AG04449 (cell line): ENCODE measurements around the gene MRPL21.
A peak's percentile ranks its signal among the peaks of the same experiment; 100 is the strongest.

Experiments used
- CTCF ChIA-PET: fragments of 350-600 bp; formaldehyde crosslinking; extraction: SDS; loops from one replicate; lab custom pipeline; 2021; ENCODE audit warnings: antibody characterized with exemption; lab: Yijun Ruan, JAX
- POLR2A ChIA-PET: fragments of 400-600, 350-600 bp; formaldehyde crosslinking; extraction: SDS; loops from one replicate; lab custom pipeline; 2020; ENCODE audit warnings: antibody characterized with exemption, inconsistent platforms; lab: Yijun Ruan, JAX
- DNase-seq: peaks from one replicate; pipeline ENCODE4 v3.0.0-alpha.2; 2010; ENCODE audit warnings: low read depth, low spot score
- H3K4me3 ChIP-seq: 2 replicates; pipeline ENCODE4 v1.5.1; 2011; ENCODE audit warnings: low read depth, mild to moderate bottlenecking, control low read depth, low read length
- TF ChIP-seq, protein P1 (sequence below): IDR thresholded peaks from one replicate; pipeline ENCODE4 v1.5.1; 2011; ENCODE audit warnings: mild to moderate bottlenecking, moderate library complexity, low read length, control low read depth, inconsistent platforms; ENCODE audit not compliant: insufficient read depth; ENCODE audit errors: missing control alignments

Gene MRPL21

GRCh38 chr11:68903288-68904247, at the start of gene MRPL21, which contains the start of gene IGHMBP2:
Gene MRPL21 (minus strand): TSS chr11:68903832. CDS start chr11:68903810, 22 bp downstream.
Gene IGHMBP2 (plus strand): TSS chr11:68903891. CDS start chr11:68903953, 62 bp downstream.
- TF ChIP-seq, protein P1, sequence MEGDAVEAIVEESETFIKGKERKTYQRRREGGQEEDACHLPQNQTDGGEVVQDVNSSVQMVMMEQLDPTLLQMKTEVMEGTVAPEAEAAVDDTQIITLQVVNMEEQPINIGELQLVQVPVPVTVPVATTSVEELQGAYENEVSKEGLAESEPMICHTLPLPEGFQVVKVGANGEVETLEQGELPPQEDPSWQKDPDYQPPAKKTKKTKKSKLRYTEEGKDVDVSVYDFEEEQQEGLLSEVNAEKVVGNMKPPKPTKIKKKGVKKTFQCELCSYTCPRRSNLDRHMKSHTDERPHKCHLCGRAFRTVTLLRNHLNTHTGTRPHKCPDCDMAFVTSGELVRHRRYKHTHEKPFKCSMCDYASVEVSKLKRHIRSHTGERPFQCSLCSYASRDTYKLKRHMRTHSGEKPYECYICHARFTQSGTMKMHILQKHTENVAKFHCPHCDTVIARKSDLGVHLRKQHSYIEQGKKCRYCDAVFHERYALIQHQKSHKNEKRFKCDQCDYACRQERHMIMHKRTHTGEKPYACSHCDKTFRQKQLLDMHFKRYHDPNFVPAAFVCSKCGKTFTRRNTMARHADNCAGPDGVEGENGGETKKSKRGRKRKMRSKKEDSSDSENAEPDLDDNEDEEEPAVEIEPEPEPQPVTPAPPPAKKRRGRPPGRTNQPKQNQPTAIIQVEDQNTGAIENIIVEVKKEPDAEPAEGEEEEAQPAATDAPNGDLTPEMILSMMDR: no peak
- H3K4me3 ChIP-seq: peak within 1 kb of the TSS; percentile 100
- POLR2A ChIA-PET: interaction anchor here (1.1 to 1.6 kb wide), 3 partner anchors 14 to 105 kb away, joined by 4 to 8 read pairs (median 4); no protein-coding TSS in a partner anchor
- CTCF ChIA-PET: interaction anchor here (0.6 to 2.4 kb wide), 4 partner anchors 13 to 293 kb away, joined by 3 to 11 read pairs (median 6); no protein-coding TSS in a partner anchor
- DNase-seq: no peak

DNA sequence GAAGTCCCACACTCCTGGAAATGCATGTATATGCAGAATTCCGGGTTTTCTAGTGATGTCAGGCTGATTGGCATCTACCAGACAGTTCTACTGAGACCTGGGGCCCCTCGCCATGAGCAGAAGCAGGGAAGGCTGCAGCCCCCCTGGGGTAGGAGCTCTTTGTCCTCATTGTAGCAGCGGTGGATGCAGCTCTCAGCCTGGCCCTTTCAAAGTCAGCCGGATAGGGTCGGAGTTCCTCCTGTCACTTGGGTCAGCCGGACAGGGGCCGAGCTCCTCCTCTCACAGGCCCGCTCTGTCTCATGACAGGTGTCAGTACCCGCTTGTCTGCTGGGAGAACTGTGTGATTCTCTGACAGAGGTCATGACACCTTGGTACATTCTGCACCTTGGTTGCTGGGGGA, 47.1 kb upstream of the MRPL21 start:
- TF ChIP-seq, protein P1: no peak
- no peak overlapping the region for H3K4me3 ChIP-seq
- ChIA-PET POLR2A (no interaction called here), CTCF (interaction anchor here (2.4 kb wide), 1 partner anchor 93 kb away, joined by 9 read pairs; no protein-coding TSS in a partner anchor)
- no peak for DNase-seq

- no peak for DNase-seq
- no peak overlapping the region for H3K4me3 ChIP-seq
- CTCF ChIA-PET: interaction anchor here (0.8 to 2.4 kb wide), 2 partner anchors 23 to 94 kb away, joined by 3 to 9 read pairs; no protein-coding TSS in a partner anchor
- TF ChIP-seq, protein P1: peak; percentile 32
- POLR2A ChIA-PET: no interaction called here
These were observed 46.6 kb upstream of the MRPL21 start for GRCh38 chr11:68950270-68950669.

GRCh38 chr11:68948935-68949334, 45.3 kb upstream of the MRPL21 start:
- no peak for DNase-seq
- H3K4me3 ChIP-seq: no peak overlapping the region
- TF ChIP-seq, protein P1: no peak
- CTCF ChIA-PET: interaction anchor here (1.2 to 1.8 kb wide), 3 partner anchors 59 to 338 kb away, joined by 3 read pairs; no protein-coding TSS in a partner anchor
- POLR2A ChIA-PET: interaction anchor here (0.5 kb wide), 1 partner anchor 729 kb away, joined by 3 read pairs; no protein-coding TSS in a partner anchor

- POLR2A ChIA-PET: no interaction called here
- DNase-seq: no peak
- TF ChIP-seq, protein P1: no peak
- H3K4me3 ChIP-seq: no peak overlapping the region
- CTCF ChIA-PET: interaction anchor here (0.8 to 1.8 kb wide), 5 partner anchors 12 to 338 kb away, joined by 3 read pairs; no protein-coding TSS in a partner anchor
These were observed 44.9 kb upstream of the MRPL21 start for GRCh38 chr11:68948496-68948895.
